Fibroblast of pulmonary artery (primary cell): ENCODE measurements around the gene SCAND1.

Experiments used
- DNase-seq: peaks from one replicate; pipeline ENCODE4 v3.0.0-alpha.2; 2010; ENCODE audit warnings: low read depth
- H3K4me3 ChIP-seq: replicated peaks from 2 replicates; pipeline ENCODE4 v1.5.1; 2011; ENCODE audit warnings: low read depth, mild to moderate bottlenecking, control low read depth, low read length, moderate library complexity
- TF ChIP-seq, protein P1 (sequence below): IDR thresholded peaks from 2 replicates; pipeline ENCODE4 v1.5.1; 2011; ENCODE audit warnings: mild to moderate bottlenecking, control low read depth, low read length, inconsistent platforms; ENCODE audit errors: missing control alignments

Gene SCAND1

DNA sequence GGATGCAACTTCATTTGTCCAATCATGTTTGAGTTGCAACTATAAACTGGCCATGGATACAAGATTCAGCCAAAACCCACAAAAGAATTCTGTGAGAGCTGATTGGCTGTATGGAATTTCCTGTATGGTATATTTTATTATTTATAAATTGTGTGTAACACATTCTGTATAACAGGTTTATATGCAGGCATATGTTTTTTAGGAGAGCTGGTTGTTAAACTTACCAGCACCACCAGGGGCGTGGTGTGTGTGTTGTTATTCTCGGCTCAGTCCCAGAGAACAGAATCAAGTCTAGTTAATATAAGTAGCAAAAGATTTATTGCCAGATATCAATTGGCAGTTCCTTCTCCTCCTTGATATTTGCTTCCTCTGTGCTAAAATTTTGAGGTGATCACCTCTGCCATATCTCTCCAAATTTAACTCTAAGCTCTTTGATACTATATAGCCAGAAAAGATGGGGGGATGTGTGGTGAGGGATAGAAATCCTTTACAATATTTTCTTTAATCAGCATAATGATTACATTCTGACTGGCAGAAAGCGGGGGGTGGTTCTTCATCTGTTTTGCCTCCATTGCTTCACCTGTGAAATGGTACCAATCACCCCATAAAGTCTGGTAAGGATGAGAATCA lies 37.0 kb upstream of the SCAND1 start:
- DNase-seq: peak; percentile 54
- H3K4me3 ChIP-seq: no peak overlapping the region
- TF ChIP-seq, protein P1, sequence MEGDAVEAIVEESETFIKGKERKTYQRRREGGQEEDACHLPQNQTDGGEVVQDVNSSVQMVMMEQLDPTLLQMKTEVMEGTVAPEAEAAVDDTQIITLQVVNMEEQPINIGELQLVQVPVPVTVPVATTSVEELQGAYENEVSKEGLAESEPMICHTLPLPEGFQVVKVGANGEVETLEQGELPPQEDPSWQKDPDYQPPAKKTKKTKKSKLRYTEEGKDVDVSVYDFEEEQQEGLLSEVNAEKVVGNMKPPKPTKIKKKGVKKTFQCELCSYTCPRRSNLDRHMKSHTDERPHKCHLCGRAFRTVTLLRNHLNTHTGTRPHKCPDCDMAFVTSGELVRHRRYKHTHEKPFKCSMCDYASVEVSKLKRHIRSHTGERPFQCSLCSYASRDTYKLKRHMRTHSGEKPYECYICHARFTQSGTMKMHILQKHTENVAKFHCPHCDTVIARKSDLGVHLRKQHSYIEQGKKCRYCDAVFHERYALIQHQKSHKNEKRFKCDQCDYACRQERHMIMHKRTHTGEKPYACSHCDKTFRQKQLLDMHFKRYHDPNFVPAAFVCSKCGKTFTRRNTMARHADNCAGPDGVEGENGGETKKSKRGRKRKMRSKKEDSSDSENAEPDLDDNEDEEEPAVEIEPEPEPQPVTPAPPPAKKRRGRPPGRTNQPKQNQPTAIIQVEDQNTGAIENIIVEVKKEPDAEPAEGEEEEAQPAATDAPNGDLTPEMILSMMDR: peak; percentile 62

DNA sequence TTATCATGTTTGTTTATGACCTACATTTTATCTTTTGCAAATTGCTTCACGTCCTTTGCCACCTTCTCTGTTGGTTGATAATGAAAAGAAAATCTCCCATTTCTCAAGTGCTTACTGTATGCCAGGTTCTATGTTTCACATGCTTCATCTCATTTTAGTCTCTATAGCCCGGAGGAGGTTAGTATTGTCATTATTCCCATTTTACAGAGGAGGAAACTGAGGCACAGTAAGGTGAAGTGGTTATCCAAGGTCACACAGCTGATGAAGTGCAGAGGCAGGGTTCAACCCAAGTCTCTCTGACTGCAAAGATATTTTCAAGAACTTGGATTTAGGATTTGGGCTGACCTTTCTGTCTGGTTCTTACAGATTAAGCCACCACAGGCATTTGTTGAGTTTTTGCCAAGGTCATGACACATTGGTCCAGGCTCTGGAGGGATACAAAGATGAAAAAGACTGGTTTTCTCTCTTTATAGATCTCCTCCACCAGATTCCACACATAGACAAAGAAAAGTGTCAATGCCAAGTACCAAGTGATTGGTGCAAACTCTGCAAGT lies 34.7 kb upstream of the SCAND1 start:
- TF ChIP-seq, protein P1: no peak
- no peak for DNase-seq
- H3K4me3 ChIP-seq: no peak overlapping the region

DNA sequence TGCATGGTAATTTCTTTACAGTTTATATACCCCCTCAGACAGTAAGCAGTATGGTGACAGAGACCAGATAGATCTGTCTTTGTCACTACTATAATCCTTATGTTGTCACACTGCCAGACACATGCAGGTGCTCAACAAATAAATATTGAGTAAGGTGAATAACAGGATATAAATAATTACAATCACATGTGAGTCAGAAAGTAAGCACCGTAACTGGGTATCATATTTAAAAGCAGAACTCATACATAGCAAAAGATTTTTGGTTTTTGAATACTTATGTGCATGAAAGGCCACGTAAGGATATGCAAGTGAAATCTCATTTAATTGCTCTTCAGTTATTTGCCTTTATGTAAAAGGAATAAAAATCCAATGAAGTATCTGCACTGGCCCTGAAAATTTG lies 31.5 kb upstream of the SCAND1 start:
- TF ChIP-seq, protein P1: no peak
- no peak for DNase-seq
- no peak overlapping the region for H3K4me3 ChIP-seq

DNA sequence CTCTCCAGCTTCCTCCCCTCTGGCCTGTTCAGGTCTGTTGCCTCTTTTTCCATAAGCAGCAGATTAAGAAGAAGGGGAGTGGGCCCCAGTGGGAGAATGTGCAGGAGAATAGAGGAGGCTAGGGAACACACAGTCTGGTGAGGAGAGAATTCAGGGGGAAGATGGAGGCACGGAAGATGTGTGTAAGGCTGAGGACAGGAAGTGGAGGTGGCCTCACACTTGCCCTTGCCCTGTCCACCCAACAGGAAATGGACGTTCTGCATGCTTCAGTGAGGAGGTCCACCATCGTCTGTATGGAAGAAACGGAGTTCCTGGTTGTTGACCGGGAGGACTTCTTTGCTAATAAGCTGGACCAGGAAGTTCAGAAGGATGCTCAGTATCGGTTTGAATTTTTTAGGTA lies 30.1 kb upstream of the SCAND1 start:
- no peak overlapping the region for H3K4me3 ChIP-seq
- TF ChIP-seq, protein P1: no peak
- DNase-seq: no peak

DNA sequence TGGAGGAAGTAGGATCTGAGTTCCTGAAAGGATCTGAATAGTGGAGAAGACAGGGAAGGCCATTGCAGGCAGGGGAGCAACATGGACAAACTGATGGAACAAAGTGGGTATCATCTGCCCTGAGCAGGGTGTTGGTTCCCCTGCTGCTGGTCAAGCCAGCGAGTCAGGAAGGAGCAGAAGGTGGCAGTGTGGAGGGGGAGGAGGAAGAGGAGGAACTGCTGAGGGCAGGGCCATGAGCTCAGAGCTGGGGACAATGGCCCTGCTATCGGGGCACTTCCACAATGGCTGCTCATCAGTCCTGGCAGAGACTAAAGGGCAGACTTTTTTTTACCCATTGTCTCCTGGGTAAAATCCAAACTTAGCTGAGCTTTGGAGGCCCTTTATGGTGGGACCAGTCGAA lies 27.7 kb upstream of the SCAND1 start:
- no peak overlapping the region for H3K4me3 ChIP-seq
- DNase-seq: no peak
- TF ChIP-seq, protein P1: no peak

DNA sequence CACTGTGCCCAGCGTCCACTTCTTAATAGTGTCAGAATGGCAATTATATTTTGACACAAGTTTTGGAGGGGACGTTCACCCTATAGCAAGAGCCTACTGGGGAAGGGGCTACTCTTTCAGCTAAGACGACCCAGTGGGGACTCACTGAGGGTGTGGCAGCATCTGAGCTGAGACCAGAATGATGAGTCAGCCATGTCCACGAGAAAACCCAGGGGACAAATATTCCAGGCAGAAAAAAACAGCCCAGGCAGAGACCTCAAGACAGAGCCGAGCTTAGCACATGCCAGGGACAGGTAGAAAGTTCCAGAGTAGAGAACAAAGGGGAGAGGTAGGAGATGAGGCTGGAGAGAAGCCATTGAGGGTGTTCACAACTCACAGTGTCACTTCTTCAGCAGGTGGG lies 25.2 kb upstream of the SCAND1 start:
- no peak for DNase-seq
- no peak overlapping the region for H3K4me3 ChIP-seq
- TF ChIP-seq, protein P1: no peak

DNA sequence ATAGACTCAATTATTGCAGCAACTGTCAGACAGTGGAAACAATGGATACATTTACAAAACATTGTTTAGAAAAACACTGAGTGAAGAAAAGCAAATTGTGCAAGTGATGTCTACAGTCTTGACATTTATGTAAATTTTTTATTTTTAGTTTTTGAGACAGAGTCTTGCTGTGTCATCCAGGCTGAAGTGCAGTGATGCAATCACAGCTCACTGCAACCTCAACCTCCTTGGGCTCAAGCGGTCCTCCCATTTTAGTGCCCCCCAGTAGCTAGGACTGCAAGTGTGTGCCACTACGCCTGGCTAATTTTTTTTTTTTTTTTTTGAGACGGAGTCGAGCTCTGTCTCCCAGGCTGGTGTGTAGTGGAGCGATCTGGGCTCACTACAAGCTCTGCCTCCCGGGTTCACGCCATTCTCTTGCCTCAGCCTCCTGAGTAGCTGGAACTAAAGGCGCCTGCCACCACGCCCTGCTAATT lies 23.8 kb upstream of the SCAND1 start:
- TF ChIP-seq, protein P1: no peak
- H3K4me3 ChIP-seq: no peak overlapping the region

More for the DNA sequence above, 23.8 kb upstream of the SCAND1 start:
- DNase-seq: peak; percentile 66
